ENCODE results near the gene ABR.

ABR gene

GRCh38 chr17:1179818-1180742 is at the start of gene ABR:
ABR (minus strand) TSS chr17:1179981; CDS start chr17:1179727, 254 bp downstream.
- in situ Hi-C loops (cut with MboI; ENCODE audit: low sequenced_read_pairs) = no loop called here

DNA sequence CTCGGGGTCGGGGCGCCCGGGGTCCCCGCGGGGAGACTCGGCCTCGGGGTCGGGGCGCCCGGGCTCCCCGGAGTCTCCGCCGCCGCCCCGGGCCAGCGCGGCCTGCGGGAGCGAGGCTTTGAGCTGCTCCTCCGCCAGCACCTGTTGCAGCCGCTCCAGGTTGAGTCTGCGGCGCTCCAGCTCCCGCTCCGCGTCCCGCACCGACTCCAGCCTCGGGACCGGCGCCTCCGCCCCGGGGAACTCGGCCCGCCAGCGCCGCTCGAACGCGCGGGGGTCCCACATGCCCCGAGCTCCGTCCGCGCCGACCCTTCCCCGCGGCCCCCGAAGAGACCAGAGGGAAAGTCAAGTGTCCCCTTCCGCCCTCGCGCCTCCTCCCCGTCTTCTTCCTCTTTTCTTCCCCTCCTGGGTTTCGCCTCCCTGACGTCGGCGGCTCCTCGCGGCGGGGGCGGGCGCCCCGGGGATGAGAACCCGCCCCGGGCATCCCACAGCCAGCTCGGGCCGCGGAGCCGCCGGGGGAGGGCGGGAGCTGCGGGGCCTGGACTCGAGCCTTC is 49.6 kb upstream of the ABR start:
- in situ Hi-C loops (cut with MboI; ENCODE audit: low sequenced_read_pairs) = no loop called here

DNA sequence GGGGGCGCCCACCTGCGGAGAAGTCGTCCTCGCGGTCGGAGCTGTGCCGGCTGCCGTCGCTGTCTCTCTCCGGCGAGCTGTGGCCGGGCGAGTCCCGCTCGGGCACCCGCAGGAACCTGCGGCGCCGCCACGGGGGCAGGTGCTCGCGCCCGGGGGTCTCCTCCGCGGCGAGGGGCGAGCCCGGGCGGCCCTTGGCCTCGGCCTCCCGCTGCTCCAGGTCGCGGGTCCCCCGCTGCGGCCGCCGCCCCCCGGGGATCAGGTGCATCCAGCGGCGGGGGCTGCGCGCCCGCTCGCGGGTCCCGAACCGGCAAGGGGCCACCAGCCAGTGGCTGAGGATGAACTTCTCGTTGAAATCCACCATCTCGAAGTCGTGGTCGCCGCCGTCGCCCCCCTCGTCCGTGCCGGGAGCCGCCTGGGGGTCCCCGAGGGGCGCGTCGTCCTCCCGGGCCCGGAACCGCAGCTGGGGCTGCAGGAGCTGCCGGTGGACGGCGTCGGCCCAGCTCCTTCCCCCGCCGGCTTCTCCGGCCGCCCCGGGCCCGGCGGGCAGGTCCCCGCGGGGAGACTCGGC is 49.1 kb upstream of the ABR start:
- in situ Hi-C loops (cut with MboI; ENCODE audit: low sequenced_read_pairs) = no loop called here

DNA sequence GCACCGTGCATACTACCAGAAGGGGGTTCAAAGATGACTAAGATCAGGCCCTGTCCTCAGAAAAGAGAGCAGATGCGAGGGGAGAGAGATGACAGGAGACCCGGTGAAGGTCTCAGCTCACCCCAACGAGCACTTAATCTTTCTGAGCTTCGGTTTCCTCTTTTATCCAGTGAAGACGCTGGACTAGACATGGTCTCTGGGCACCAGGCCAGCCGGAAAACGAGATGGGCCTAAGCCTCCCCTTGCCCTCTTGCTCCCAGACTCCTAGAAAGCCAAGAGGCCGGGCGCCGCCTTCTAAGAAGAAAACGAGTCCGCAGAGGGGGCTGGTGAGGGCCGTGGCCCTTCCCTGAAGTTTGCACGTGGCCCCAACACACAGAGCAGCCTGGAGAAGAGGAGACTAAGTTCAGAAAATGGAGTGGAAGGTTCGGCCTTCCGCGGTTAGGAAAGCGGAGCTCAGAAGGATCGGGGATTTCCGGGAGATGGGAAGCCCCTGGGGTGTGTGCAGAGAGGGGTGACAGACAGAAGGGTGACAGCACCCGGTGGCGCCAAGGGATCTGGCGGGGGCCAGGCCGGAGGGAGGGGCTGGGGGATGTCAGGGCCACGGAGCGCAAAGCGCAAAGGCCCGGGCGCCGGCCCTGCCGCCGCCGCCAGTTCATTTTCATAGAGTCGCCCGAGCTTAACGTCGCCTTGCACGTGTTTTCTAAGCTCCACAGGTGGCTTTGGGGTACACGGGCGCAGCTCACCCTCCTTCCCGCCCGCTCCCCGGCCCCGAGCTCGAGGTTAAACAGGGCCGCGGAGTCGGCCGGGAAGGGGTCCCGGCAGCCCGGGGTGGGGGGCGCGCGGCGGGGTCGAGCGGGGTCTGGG is 48.4 kb upstream of the ABR start:
- in situ Hi-C loops (cut with MboI; ENCODE audit: low sequenced_read_pairs) = no loop called here

DNA sequence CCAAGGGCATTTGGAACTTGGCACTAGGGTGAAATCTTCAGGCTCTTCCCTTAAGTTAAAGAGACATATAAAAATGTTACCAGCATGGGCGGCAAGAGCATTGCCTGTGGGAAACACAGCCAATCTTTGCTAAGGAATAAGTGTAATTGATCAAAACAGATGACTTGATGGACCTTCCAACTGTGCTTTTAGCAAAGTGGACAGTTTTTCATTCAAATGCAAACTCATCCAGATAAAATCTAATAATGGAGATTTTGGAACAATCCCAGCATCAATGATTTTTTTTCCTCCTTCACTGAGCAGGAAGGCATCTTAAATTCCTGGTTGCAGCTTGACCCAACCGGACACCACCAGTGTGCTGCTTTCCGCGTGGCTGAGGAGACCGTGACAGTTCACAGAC is 47.6 kb upstream of the ABR start:
- in situ Hi-C loops (cut with MboI; ENCODE audit: low sequenced_read_pairs) = no loop called here

DNA sequence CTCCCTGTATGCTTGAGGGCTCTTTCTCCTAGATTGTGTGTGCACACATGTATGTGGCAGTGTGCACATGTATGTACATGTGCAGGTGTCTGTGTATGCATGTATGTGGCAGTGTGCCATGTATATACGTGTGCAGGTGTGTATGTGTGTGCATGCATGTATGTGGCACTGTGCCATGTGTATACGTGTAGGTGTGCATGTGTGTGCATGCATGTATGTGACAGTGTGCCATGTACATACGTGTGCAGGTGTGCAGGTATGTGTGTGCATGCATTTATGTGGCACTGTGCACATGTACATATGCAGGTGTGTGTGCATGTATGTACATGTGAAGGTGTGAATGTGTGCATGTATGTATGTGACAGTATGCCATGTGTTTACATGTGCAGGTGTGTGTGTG is 46.5 kb upstream of the ABR start:
- in situ Hi-C loops (cut with MboI; ENCODE audit: low sequenced_read_pairs) = no loop called here

DNA sequence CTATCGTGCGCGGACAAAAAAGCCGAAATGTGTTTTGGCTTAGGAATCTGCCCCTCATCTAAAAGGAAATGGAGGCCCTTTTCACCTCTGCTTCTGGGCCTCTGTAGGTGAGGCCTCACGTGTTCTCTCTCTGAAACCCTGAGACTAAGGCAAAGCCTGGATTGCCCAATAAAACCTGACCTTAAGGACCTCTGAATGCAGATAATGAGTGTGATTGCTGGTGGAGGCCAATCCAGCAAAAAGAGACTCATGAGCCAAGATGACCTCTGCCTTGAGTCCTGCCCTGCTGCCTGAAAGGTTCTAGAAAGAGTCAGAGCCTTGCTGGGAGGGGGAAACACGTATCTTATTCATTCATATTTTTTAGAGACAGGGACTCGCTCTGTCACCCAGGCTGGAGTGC is 44.5 kb upstream of the ABR start:
- in situ Hi-C loops (cut with MboI; ENCODE audit: low sequenced_read_pairs) = no loop called here

- in situ Hi-C loops (cut with MboI; ENCODE audit: low sequenced_read_pairs) = no loop called here
Measured at GRCh38 chr17:1223662-1224061, 43.9 kb upstream of the ABR start.

DNA sequence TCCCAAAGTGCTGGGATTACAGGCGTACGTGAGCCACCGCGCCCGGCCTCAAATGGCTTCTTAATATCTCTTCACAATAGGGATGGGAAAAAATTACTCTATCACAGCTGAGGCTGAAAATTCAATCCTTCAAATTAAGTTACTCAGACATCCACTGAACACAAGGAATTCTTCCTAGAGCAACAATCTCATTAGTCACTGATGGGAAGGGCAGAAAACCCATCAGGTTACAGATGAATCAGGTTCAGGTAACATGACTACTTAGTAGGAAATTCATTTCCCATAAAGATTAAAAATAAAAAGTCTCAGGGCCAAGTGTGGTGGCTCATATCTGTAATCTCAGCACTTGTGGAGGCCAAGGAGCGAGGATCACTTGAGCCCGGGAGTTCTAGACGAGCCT is 42.5 kb upstream of the ABR start:
- in situ Hi-C loops (cut with MboI; ENCODE audit: low sequenced_read_pairs) = no loop called here

DNA sequence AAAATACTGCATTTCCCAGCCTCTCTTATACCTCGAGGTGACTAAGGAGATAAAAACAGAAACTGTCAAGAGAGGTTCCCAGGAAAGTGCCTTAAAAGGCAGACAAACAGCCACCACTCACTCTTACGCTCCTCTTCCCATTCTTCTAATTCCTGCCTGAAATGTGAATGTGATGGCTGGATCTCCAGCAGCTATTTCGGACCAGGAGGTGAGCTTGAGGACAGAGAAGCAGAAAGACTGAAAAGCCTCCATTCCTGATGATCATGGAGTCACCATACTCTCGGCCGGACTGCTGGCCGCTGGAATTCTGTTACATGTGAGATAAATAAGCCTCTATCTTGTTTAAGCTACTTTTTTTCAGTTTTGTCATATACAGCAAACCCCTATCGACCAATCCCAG is 41.4 kb upstream of the ABR start:
- in situ Hi-C loops (cut with MboI; ENCODE audit: low sequenced_read_pairs) = no loop called here

GRCh38 chr17:1220346-1220745 is 40.6 kb upstream of the ABR start:
- in situ Hi-C loops (cut with MboI; ENCODE audit: low sequenced_read_pairs) = no loop called here

DNA sequence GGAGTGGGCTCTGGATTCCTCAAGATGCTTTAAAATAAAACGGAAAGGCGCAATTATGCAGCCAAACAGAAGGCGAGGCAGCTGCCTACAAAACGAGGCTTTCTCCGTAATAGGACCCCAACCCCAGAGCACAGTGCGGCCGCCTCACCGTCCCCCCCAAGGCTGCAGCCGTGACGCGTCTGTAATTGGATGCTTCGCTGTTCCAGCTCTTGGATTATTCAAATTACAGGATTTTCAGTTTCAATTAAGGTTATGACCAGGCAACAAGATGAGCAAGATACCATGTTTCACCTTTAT is 37.3 kb upstream of the ABR start:
- in situ Hi-C loops (cut with MboI; ENCODE audit: low sequenced_read_pairs) = no loop called here

DNA sequence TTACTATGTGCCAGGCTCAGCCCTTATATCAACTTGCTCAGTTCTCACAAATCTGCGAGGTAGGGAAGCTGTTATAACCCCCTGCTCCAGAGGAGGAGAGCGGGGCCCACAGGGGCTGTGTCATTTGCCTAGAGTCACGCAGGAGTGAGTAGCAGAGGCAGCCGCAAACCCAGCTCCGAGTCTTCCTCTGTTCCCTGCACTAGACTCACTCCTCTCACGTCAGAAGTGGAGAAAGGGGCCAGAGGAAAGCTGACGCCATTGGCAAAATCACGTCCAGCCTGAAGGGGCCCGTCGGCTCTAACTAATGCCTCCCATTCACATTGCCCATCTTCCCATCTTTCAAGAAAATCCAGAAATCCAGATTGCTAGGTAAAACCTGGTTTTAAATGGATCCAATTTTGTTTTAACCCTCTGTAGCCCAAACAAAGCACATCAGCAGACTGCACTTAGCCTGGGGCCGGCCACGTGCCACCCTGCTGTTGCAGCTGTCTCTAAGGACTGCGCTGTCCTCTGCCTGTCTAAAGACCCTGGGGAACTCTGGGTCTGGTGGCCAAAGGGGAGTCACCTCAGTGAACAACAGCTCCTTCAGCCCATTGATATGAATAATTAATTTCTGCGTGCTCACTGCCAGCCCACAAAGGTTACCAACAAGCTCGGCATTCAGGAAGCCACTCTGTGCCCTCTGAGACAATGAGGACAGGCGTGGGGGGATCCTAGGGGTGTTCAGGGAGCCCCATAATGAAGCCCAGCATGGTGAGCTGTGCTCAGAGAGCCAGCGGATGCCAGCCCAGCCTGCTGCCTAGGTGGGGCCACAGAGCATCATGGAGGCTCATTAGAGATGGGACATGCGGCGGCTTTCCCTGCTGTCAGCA is 36.7 kb upstream of the ABR start:
- in situ Hi-C loops (cut with MboI; ENCODE audit: low sequenced_read_pairs) = no loop called here

- in situ Hi-C loops (cut with MboI; ENCODE audit: low sequenced_read_pairs) = no loop called here
Measured at GRCh38 chr17:1212946-1213345, 33.2 kb upstream of the ABR start.

- in situ Hi-C loops (cut with MboI; ENCODE audit: low sequenced_read_pairs) = no loop called here
Measured at GRCh38 chr17:1211287-1211686, 31.5 kb upstream of the ABR start.

DNA sequence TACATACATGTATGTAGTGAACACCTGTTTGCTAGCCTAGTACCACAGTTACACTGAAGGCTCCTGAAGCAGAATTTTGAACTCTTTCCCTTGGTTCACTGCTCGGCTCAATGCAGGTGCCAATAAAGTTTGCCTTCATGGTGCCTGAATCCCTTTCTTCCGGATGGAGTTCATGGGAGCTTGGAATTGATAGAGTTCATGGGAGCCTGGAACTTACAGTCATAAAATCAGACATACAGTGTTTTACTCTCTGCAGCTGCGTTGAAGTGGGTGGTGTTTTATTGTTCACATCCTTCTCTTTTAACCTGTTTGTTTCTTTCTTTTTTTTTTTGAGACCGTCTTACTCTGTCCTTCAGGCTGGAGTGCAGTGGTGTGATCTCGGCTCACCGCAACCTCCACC is 29.2 kb upstream of the ABR start:
- in situ Hi-C loops (cut with MboI; ENCODE audit: low sequenced_read_pairs) = no loop called here

- in situ Hi-C loops (cut with MboI; ENCODE audit: low sequenced_read_pairs) = no loop called here
Measured at GRCh38 chr17:1206026-1206777, 26.4 kb upstream of the ABR start.

- in situ Hi-C loops (cut with MboI; ENCODE audit: low sequenced_read_pairs) = no loop called here
Measured at GRCh38 chr17:1203967-1204291, 24.1 kb upstream of the ABR start.

DNA sequence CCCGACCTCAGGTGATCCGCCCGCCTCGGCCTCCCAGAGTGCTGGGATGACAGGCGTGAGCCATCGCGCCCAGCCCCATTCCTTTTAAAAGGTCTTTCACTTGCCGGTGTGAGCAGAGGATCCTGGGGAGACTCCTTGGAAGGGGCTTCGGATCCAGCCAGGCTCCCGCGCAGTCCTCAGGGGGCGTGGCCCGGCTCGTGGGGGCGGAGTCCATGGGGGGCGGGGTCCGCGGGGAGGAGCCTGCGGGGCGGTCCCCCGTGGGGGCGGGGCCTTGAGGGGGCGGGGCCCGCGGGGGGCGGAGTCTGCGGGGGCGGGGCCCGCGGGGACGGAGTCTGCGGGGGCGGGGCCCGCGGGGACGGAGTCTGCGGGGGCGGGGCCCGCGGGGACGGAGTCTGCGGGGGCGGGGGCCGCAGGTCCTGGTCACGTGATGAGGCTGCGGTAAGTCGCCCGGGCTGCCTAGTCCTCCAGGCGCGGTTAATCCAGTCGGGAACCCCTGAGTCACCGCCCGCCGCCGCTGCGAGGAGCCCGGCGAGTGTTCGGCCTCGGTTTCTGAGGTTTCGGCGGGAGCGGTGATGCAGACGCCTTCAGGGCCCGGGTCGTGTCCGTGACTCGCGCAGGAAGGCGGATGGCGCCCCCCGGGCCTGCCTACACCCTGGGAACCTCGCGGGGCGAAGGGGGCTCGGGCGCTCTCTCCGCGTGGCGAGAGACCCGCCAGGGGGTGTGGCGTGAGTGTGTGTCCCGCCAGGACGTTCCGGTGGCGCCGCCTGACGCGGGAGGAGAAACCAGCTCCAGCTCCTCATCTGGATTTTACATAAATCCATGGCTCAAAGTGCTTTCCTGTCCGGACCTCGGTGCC is 23.6 kb upstream of the ABR start:
- in situ Hi-C loops (cut with MboI; ENCODE audit: low sequenced_read_pairs) = no loop called here

All from HL-60/S4 (cell line).